ENCODE data around the gene USP48. TPM values are rescaled to one million over a fixed set of nuclear protein-coding genes. Genes with fewer than 3 reads are reported as not detected.

Gene USP48
- total and polyA plus RNA-seq, 2 of the 8 experiments (the other 6 are each of a cell fraction or from before 2014, with no cell fraction given): 12.8 to 83.5 TPM

DNA sequence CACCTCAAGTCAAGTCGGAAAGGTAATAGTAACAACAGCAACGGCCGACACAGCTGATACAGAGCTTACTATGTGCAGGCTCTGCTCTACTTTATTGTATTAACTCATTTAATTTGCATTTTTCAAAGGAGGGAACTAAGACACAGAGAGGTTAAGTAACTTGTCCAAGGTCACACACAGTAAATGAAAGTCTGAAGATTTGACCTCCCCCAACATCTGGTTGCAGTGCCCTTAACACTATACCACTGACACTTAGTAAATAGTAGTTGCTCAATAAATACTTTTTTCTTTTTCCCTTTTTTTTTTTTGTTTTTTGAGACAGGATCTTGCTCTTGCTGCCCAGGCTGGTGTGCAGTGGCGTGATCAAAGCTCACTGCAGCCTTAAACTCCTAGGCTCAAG lies 153.0 kb downstream of the USP48 start:
- H3K27ac ChIP-seq (ENCODE audit: low read depth, low read length): no peak overlapping the region
- FAIRE-seq: no peak
- no peak for DNase-seq (ENCODE audit: low read depth in 1 of 2, low spot score in 2 of 2)
- H3K23me2 ChIP-seq (ENCODE audit: low read depth, low read length): 0 out of 2 replicates have a peak, but pooled peaks cover 2% of the 10 kb centered on the region
- H3K18ac ChIP-seq (ENCODE audit: extremely low read depth, low read length): peak overlapping the region; percentile 36; the same call in 1 of the 2 replicates
- peak overlapping the region; percentile 11; the same call in 1 of the 2 replicates for H2BK12ac ChIP-seq (ENCODE audit: low read depth, low read length)
- no peak overlapping the region for H3K14ac ChIP-seq (ENCODE audit: insufficient read length)
- CTCF ChIA-PET (ENCODE audit: partially characterized antibody): interaction anchor here (1.0 to 1.6 kb wide), 4 partner anchors 9 to 227 kb away, joined by 3 to 7 read pairs (median 4); no protein-coding TSS in a partner anchor
- peak overlapping the region; percentile 50; the same call in 1 of the 2 replicates for H2BK15ac ChIP-seq (ENCODE audit: low read length)
- H3K36me3 ChIP-seq (ENCODE audit: control insufficient read depth in 2 of 4, insufficient read depth in 4 of 4, low read length in 3 of 4): no peaks in the 10 kb centered on the region
- no peak overlapping the region for H3K4me3 ChIP-seq (ENCODE audit: extremely low read depth in 1 of 4, insufficient read depth in 2 of 4, low read depth in 3 of 4, low read length in 4 of 4)
- H2BK20ac ChIP-seq (ENCODE audit: low read length): peak overlapping the region; percentile 36; the same call in 1 of the 2 replicates
- H4K8ac ChIP-seq (ENCODE audit: extremely low read depth, insufficient read depth, low read length): no peak overlapping the region
- no peak overlapping the region for H4K91ac ChIP-seq (replicated peaks; ENCODE audit: insufficient read length, low read length)
- no peak overlapping the region for H3K56ac ChIP-seq (replicated peaks; ENCODE audit: insufficient read length, low read depth, low read length)
- no peak overlapping the region for H3K23ac ChIP-seq (ENCODE audit: insufficient read length)
- no peaks in the 10 kb centered on the region for H3K79me1 ChIP-seq (ENCODE audit: low read depth, low read length)
- no peak overlapping the region for H2AFZ ChIP-seq (ENCODE audit: low read length)
- no peaks in the 10 kb centered on the region; a peak in 1 of 7 replicates for H3K27me3 ChIP-seq (replicated peaks in 1 of 4; ENCODE audit: control insufficient read depth in 3 of 4, extremely low read depth in 1 of 4, insufficient read depth in 3 of 4, low read length in 3 of 4)
- no peak overlapping the region for H3K4me2 ChIP-seq (ENCODE audit: insufficient read depth in 1 of 2, low read depth in 2 of 2, low read length in 2 of 2)
- WGBS, 2 experiments (ENCODE audit: extremely low coverage in 1 of 2, insufficient coverage in 1 of 2, insufficient read length in 1 of 2, insufficient replicate concordance in 2 of 2, low coverage in 1 of 2, low lambda C conversion rate in 2 of 2, missing lambda C conversion rate in 1 of 2): 90% methylated on average over 4 of the region's 4 CpGs; no CpG with 5 or more reads in 1 of the 2 experiments
- peak overlapping the region; percentile 67; the same call in 1 of the 2 replicates for H2AK5ac ChIP-seq (ENCODE audit: low read depth, low read length)
- H3K9ac ChIP-seq (replicated peaks in 1 of 4; ENCODE audit: extremely low read depth in 1 of 4, low read depth in 3 of 4, low read length in 3 of 4): no peak overlapping the region
- no peaks in the 10 kb centered on the region for H3K9me3 ChIP-seq (ENCODE audit: insufficient read depth in 2 of 2, low read depth in 1 of 2, low read length in 1 of 2)
- H2BK5ac ChIP-seq (ENCODE audit: low read depth, low read length): no peak overlapping the region
- no peaks in the 10 kb centered on the region for H3K79me2 ChIP-seq (ENCODE audit: control insufficient read depth in 1 of 2, insufficient read depth in 2 of 2, low read length in 2 of 2)
- POLR2A ChIA-PET (ENCODE audit: partially characterized antibody): interaction anchor here (0.6 to 1.0 kb wide), 2 partner anchors 15 to 77 kb away, joined by 3 read pairs; no protein-coding TSS in a partner anchor
- H2BK120ac ChIP-seq (replicated peaks; ENCODE audit: low read depth, low read length): no peak overlapping the region
- H3K4ac ChIP-seq (replicated peaks; ENCODE audit: insufficient read length, low read depth, low read length): peak overlapping the region; percentile 36
- peaks cover 5 to 26% (median 15%) of the 10 kb centered on the region in 4 experiments for H3K4me1 ChIP-seq (replicated peaks in 1 of 4; ENCODE audit: control insufficient read depth in 3 of 4, insufficient read depth in 4 of 4, low read length in 3 of 4)
- H4K20me1 ChIP-seq (replicated peaks in 1 of 2; ENCODE audit: control insufficient read depth in 1 of 2, insufficient read depth in 2 of 2, low read length in 2 of 2): no peaks in the 10 kb centered on the region
- no peak overlapping the region for H4K5ac ChIP-seq (ENCODE audit: insufficient read length, low read depth, low read length)
- no peak for TF ChIP-seq JUND (IDR thresholded peaks at IDR 0.05; ENCODE audit: low read length)
- no peak for TF ChIP-seq NANOG (IDR thresholded peaks at IDR 0.05; ENCODE audit: insufficient read depth, low read depth, low read length, poor library complexity, severe bottlenecking)
- no peak for TF ChIP-seq FOSL1 (IDR thresholded peaks at IDR 0.05; ENCODE audit: insufficient read depth, low read depth, low read length)
- no peak for TF ChIP-seq BRCA1 (IDR thresholded peaks at IDR 0.05; ENCODE audit: low read depth, low read length)
- no peak for TF ChIP-seq TAF7 (optimal IDR thresholded peaks at IDR 0.05; ENCODE audit: borderline replicate concordance, low read depth, low read length)
- no peak for TF ChIP-seq RNF2 (IDR thresholded peaks at IDR 0.05; ENCODE audit: borderline replicate concordance, low read depth, low read length, missing control alignments, poor library complexity, severe bottlenecking)
- no peak for TF ChIP-seq CBX8 (IDR thresholded peaks at IDR 0.05; ENCODE audit: borderline replicate concordance, low read depth, low read length)
- TF ChIP-seq CTBP2 (IDR thresholded peaks at IDR 0.05; ENCODE audit: borderline replicate concordance, insufficient read depth, insufficient read length, low read length): no peak
- no peak for TF ChIP-seq BACH1 (IDR thresholded peaks at IDR 0.05; ENCODE audit: low read length)
- TF ChIP-seq KDM1A (IDR thresholded peaks at IDR 0.05; ENCODE audit: borderline replicate concordance, low read length): no peak
- no peak for TF ChIP-seq MAFK (IDR thresholded peaks at IDR 0.05; ENCODE audit: low read depth, low read length)
- TF ChIP-seq CREB1 (IDR thresholded peaks at IDR 0.05): no peak
- TF ChIP-seq, protein P1, sequence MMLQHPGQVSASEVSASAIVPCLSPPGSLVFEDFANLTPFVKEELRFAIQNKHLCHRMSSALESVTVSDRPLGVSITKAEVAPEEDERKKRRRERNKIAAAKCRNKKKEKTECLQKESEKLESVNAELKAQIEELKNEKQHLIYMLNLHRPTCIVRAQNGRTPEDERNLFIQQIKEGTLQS (IDR thresholded peaks at IDR 0.05; ENCODE audit: insufficient read depth, low read depth, low read length): no peak
